K562 (cell line): Measurements from ENCODE around the gene ATF7IP. TPM values are rescaled to one million over a fixed set of nuclear protein-coding genes. Genes with fewer than 3 reads are reported as not detected.

Experiments used
- ATAC-seq: fragments of 200-7000 bp; cut with Tn5 transposase; 3 replicates; pipeline ENCODE4 v1.9.1; 2020; ENCODE audit warnings: moderate library complexity
- BruUV-seq: library from RNA; stranded (reverse); fragments of 400-500 nt; replicated peaks from 2 replicates; lab custom pipeline; 2021; lab: Mats Ljungman, UMichigan
- CTCF ChIA-PET: fragments of 300-600 bp; formaldehyde crosslinking; extraction: SDS; loops from one replicate; lab custom pipeline; 2021; ENCODE audit warnings: low intra/inter-chr PET ratio; lab: Yijun Ruan, JAX
- POLR2A ChIA-PET: fragments of 300-600, 350-650 bp; sonication (Branson Sonifier 250); formaldehyde crosslinking; extraction: SDS; loops from one replicate; lab custom pipeline; 2021; ENCODE audit warnings: antibody characterized with exemption, inconsistent platforms; lab: Yijun Ruan, JAX
- DNase-seq, 4 experiments: peaks; one replicate each; pipeline versions ENCODE4 v3.0.0 to v3.0.0-alpha.2; 2011 to 2018; ENCODE audit warnings: low spot score in 3 of 4, mixed read lengths in 3 of 4; ENCODE audit errors: extremely low read depth in 1 of 4
- FAIRE-seq: peaks from 2 replicates; lab custom pipeline; 2011; peaks lifted over from hg19 to GRCh38; lab: Jason Lieb, UNC
- H2AFZ ChIP-seq: 2 replicates; pipeline ENCODE4 v1.6.0; 2011; ENCODE audit warnings: low read depth, low read length, control low read depth, inconsistent platforms
- H3K27ac ChIP-seq: fragments of 200-600 bp; 3 replicates; pipeline ENCODE4 v1.8.0; 2011; ENCODE audit warnings: low read depth, mild to moderate bottlenecking, control low read depth, inconsistent platforms, low read length, moderate library complexity, mixed read lengths; ENCODE audit errors: extremely low read depth
- H3K27me3 ChIP-seq, 2 experiments: fragments of 300-600 bp in 1 of 2; 2 replicates in 1 of 2; 3 replicates in 1 of 2; pipeline versions ENCODE4 v1.6.0 to v1.8.0; 2011; ENCODE audit warnings: inconsistent platforms in 2 of 2, low read length in 2 of 2, mild to moderate bottlenecking in 1 of 2, mixed read lengths in 1 of 2, moderate library complexity in 1 of 2; ENCODE audit not compliant: control insufficient read depth in 2 of 2, insufficient read depth in 2 of 2
- H3K36me3 ChIP-seq: fragments of 300-600 bp; 3 replicates; pipeline ENCODE4 v1.8.0; 2011; ENCODE audit warnings: mild to moderate bottlenecking, low read length, inconsistent platforms; ENCODE audit not compliant: control insufficient read depth, insufficient read depth
- H3K4me1 ChIP-seq, 2 experiments: fragments of 200-600 bp in 1 of 2; replicated peaks in 1 of 2; 2 replicates in 1 of 2; 3 replicates in 1 of 2; pipeline versions ENCODE4 v1.5.1 to v1.8.0; 2011; ENCODE audit warnings: inconsistent platforms in 2 of 2, low read length in 2 of 2, mild to moderate bottlenecking in 1 of 2, mixed read lengths in 1 of 2, moderate library complexity in 1 of 2; ENCODE audit not compliant: control insufficient read depth in 2 of 2, insufficient read depth in 2 of 2
- H3K4me2 ChIP-seq: 2 replicates; pipeline ENCODE4 v1.6.1; 2011; ENCODE audit warnings: low read length, control low read depth, inconsistent platforms, mixed read lengths; ENCODE audit not compliant: insufficient read depth
- H3K4me3 ChIP-seq: fragments of 200-600 bp; sonication (generic), shearing (Covaris generic); 2 replicates; pipeline ENCODE4 v1.5.1; 2016; ENCODE audit warnings: control low read depth, inconsistent platforms
- H3K79me2 ChIP-seq: fragments of 200-600 bp; 3 replicates; pipeline ENCODE4 v1.8.0; 2011; ENCODE audit warnings: low read length, inconsistent platforms; ENCODE audit not compliant: control insufficient read depth, insufficient read depth
- H3K9ac ChIP-seq, 2 experiments: 2 replicates each; pipeline versions ENCODE4 v1.6.0 to v1.6.1; 2011; ENCODE audit warnings: low read depth in 2 of 2, low read length in 2 of 2, control low read depth in 1 of 2, inconsistent platforms in 1 of 2, mild to moderate bottlenecking in 1 of 2, mixed read lengths in 1 of 2; ENCODE audit not compliant: insufficient read depth in 1 of 2
- H3K9me1 ChIP-seq: one replicate; pipeline ENCODE4 v1.6.0; 2011; ENCODE audit warnings: inconsistent platforms, mild to moderate bottlenecking, low read length, moderate library complexity; ENCODE audit not compliant: control insufficient read depth, insufficient read depth
- H3K9me3 ChIP-seq: replicated peaks from 2 replicates; pipeline ENCODE4 v1.5.1; 2011; ENCODE audit warnings: low read depth, low read length, inconsistent platforms; ENCODE audit not compliant: control insufficient read depth, insufficient read depth
- H4K20me1 ChIP-seq: replicated peaks from 2 replicates; pipeline ENCODE4 v1.6.1; 2011; ENCODE audit warnings: low read length, inconsistent platforms, mixed read lengths; ENCODE audit not compliant: control insufficient read depth, insufficient read depth
- BRD4 ChIP-seq: fragments of 200-600 bp; sonication (generic); IDR thresholded peaks from 2 replicates; pipeline ENCODE4 v1.6.1; 2017; ENCODE audit warnings: inconsistent platforms
- CTCF ChIP-seq, 3 experiments: IDR thresholded peaks in 2 of 3; conservative IDR thresholded peaks in 1 of 3; 2 replicates each; pipeline ENCODE4 v1.5.1; 2011 to 2012; ENCODE audit warnings: low read length in 3 of 3, mild to moderate bottlenecking in 3 of 3, control low read depth in 2 of 3, improper control_type of control experiment in 1 of 3, inconsistent platforms in 1 of 3, low read depth in 1 of 3, mixed read lengths in 1 of 3, moderate library complexity in 1 of 3; ENCODE audit not compliant: insufficient read depth in 2 of 3
- ETV1 ChIP-seq: fragments of 450-650 bp; conservative IDR thresholded peaks from 2 replicates; pipeline ENCODE4 v1.6.1; 2016; ENCODE audit warnings: missing genetic modification characterization, control low read depth, low read depth, missing compliant biosample characterization
- ILK ChIP-seq: fragments of 450-650 bp; IDR thresholded peaks from 2 replicates; pipeline ENCODE4 v1.6.1; 2016; ENCODE audit warnings: missing genetic modification characterization, low read depth, mild to moderate bottlenecking, missing compliant biosample characterization, moderate library complexity, borderline replicate concordance
- IRF2 ChIP-seq: sonication (generic); formaldehyde crosslinking; IDR thresholded peaks from 2 replicates; pipeline ENCODE4 v1.8.1; 2022; ENCODE audit warnings: mild to moderate bottlenecking, missing genetic modification reagents
- MED1 ChIP-seq: sonication (generic); formaldehyde crosslinking; IDR thresholded peaks from 2 replicates; pipeline ENCODE4 v1.8.1; 2023; ENCODE audit warnings: missing genetic modification reagents, borderline replicate concordance
- RAD21 ChIP-seq, 2 experiments: fragments of 250-450 bp in 1 of 2; fragments of 450-650 bp in 1 of 2; sonication (Bioruptor Pico) in 1 of 2; formaldehyde crosslinking in 1 of 2; IDR thresholded peaks in 1 of 2; conservative IDR thresholded peaks in 1 of 2; 2 replicates each; pipeline versions ENCODE4 v1.4.0 to v1.8.0; 2020 to 2022; ENCODE audit warnings: mild to moderate bottlenecking in 2 of 2, moderate library complexity in 1 of 2
- whole genome bisulfite sequencing: fragments of 100-300 bp; shearing (Covaris generic); methylation state at CpG from one replicate; pipeline ENCODE4 v1.1.6; 2016; ENCODE audit warnings: low coverage, mixed read lengths; ENCODE audit not compliant: insufficient coverage; ENCODE audit errors: missing lambda C conversion rate; 5-methylcytosine and 5-hydroxymethylcytosine counted together
- in situ Hi-C: fragments of 300-500 bp; cut with MboI; formaldehyde crosslinking; loops from 4 replicates; pipeline ENCODE4 v1.15.0; 2018; ENCODE audit warnings: inconsistent platforms, mixed read lengths
- intact Hi-C: fragments of 100-400 bp; cut with micrococcal nuclease; formaldehyde crosslinking; loops from 2 replicates; pipeline ENCODE4 v1.14.2; 2022
- polyA plus RNA-seq, 8 experiments: library from polyadenylated mRNA; depleted of rRNA in 4 of 8; stranded (reverse) in 5 of 8; unstranded in 3 of 8; fragments of >200 nt; fragmentation: Nextera tagmentation in 2 of 8; fragmentation: Illumina TruSeq in 1 of 8; extraction: Ambion mirVana in 2 of 8; extraction: Trizol in 1 of 8; gene quantifications; 2 replicates each; pipeline versions ENCODE4 v1.2.1 to v1.2.3, GENCODE V29; 2011 to 2014; ENCODE audit warnings: inconsistent platforms in 1 of 8, missing spikeins in 1 of 8
- total RNA-seq, 7 experiments: library from RNA; depleted of rRNA in 6 of 7; stranded (reverse); fragments of >200 nt in 6 of 7; fragmentation: Illumina TruSeq in 2 of 7; extraction: Trizol in 2 of 7; gene quantifications; 2 replicates each; pipeline versions ENCODE4 v1.2.1 to v1.2.3, GENCODE V29; 2011 to 2021; ENCODE audit warnings: low replicate concordance in 1 of 7
- TF ChIP-seq, protein P1 (sequence below): fragments of 450-650 bp; IDR thresholded peaks from 2 replicates; pipeline ENCODE4 v1.6.1; 2016; ENCODE audit warnings: mild to moderate bottlenecking
- TF ChIP-seq, protein P2 (sequence below): fragments of 450-650 bp; IDR thresholded peaks from 2 replicates; pipeline ENCODE4 v1.6.1; 2014; ENCODE audit warnings: low read depth, mild to moderate bottlenecking, moderate library complexity, borderline replicate concordance

The ATF7IP gene
- total and polyA plus RNA-seq, 9 of the 15 experiments (the other 6 are each of a cell fraction or from before 2014, with no cell fraction given): 2.8 to 27.1 (median 11.0) TPM

DNA sequence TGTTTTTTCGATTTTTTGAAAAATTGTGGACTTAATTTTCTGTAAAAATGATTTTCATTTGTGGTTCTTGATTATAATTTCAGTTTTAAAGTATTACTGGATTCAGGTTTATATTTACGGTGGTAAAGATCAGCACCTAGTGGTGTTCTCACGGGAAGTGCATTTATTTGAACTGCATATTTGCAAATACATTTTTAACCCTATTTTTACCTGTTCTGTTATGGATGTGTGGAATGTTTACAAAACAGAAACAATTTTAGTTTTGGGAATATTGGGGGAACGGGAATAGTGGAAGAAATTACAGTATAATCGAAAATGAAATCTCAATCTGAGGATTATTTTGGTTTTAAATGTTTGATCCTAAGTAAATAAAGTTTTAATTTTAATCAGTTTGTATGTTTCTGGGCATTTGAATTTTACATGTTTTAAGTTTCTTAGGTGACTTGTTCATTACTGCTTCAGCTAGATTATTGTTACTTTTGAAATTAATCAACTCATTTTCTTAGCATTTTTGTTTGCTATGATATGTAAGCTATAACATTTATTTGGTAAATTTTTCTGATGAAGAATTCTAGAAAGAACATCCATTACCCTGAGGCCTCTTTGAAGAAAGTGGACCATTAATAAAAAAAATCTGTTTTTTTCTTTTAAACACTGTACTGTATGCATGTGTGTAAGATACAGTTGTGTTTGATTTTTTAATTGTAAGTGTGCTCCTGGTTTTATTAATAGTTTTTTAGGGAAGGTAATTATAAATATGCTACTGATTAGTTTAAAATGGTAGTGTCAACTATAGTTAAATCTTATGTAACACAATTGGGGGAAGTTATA lies 942 bp downstream of the ATF7IP start:
- ChIA-PET CTCF (interaction anchor here (1.1 kb wide), 1 partner anchor 181 kb away, joined by 3 read pairs; no protein-coding TSS in a partner anchor), POLR2A (interaction anchor here (1.2 kb wide), 2 partner anchors 28 to 109 kb away, joined by 3 to 10 read pairs; no protein-coding TSS in a partner anchor)
- Histone ChIP-seq H3K79me2 (peaks cover 55% of the 10 kb centered on the region), H3K27me3 (no peaks in the 10 kb centered on the region), H3K9me1 (no peaks in the 10 kb centered on the region), H3K4me2 (peak overlapping the region; percentile 60; the same call in 1 of the 2 replicates), H4K20me1 (no peaks in the 10 kb centered on the region), H3K4me1 (no peaks in the 10 kb centered on the region; a peak in 1 of 5 replicates), H3K4me3 (peak overlapping the region; percentile 41), H3K9me3 (peaks cover 3% of the 10 kb centered on the region), H3K27ac (peak overlapping the region; percentile 93), H2AFZ (no peak overlapping the region), H3K9ac (peak overlapping the region in 1 of 2 experiments; percentile 76; a peak in 2 of 4 replicates), H3K36me3 (no peaks in the 10 kb centered on the region)
- 20% methylated on average over 5 of the region's 5 CpGs for WGBS
- BruUV-seq: TSS peak; percentile 52
- peak in 1 of 4 experiments; percentile 27 for DNase-seq
- intact Hi-C loops: loop anchor here (1.0 to 5.0 kb wide), 2 partner anchors 129 to 180 kb away; no protein-coding TSS in a partner anchor
- peak; percentile 26 for FAIRE-seq
- in situ Hi-C loops: loop anchor here (10.0 kb wide), 1 partner anchor 112 kb away; no protein-coding TSS in a partner anchor
- ATAC-seq: peak; percentile 34; the same call in 1 of the 3 replicates
- TF ChIP-seq ETV1 (tag) (0 out of 2 replicates have a peak, but pooled peaks have one; percentile 12), CTCF (IDR thresholded peaks at IDR 0.05 in 2 of 3, conservative IDR thresholded peaks at IDR 0.05 in 1 of 3; ENCODE audit: insufficient read depth in 2 of 3, low read depth in 1 of 3, low read length in 3 of 3) (peak in 2 of 3 experiments; percentile 15 to 39; a peak in 3 of 6 replicates), IRF2 (CRISPR knock-in tag) (no peak), RAD21 (CRISPR knock-in tag; conservative IDR thresholded peaks at IDR 0.05 in 1 of 2, IDR thresholded peaks at IDR 0.05 in 1 of 2) (peak; percentile 42 to 57), BRD4 (peak; percentile 54; the same call in 1 of the 2 replicates), ILK (no peak), MED1 (CRISPR knock-in tag) (no peak)
- TF ChIP-seq, protein P1, sequence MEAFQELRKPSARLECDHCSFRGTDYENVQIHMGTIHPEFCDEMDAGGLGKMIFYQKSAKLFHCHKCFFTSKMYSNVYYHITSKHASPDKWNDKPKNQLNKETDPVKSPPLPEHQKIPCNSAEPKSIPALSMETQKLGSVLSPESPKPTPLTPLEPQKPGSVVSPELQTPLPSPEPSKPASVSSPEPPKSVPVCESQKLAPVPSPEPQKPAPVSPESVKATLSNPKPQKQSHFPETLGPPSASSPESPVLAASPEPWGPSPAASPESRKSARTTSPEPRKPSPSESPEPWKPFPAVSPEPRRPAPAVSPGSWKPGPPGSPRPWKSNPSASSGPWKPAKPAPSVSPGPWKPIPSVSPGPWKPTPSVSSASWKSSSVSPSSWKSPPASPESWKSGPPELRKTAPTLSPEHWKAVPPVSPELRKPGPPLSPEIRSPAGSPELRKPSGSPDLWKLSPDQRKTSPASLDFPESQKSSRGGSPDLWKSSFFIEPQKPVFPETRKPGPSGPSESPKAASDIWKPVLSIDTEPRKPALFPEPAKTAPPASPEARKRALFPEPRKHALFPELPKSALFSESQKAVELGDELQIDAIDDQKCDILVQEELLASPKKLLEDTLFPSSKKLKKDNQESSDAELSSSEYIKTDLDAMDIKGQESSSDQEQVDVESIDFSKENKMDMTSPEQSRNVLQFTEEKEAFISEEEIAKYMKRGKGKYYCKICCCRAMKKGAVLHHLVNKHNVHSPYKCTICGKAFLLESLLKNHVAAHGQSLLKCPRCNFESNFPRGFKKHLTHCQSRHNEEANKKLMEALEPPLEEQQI: 0 out of 2 replicates have a peak, but pooled peaks have one; percentile 2
- TF ChIP-seq, protein P2, sequence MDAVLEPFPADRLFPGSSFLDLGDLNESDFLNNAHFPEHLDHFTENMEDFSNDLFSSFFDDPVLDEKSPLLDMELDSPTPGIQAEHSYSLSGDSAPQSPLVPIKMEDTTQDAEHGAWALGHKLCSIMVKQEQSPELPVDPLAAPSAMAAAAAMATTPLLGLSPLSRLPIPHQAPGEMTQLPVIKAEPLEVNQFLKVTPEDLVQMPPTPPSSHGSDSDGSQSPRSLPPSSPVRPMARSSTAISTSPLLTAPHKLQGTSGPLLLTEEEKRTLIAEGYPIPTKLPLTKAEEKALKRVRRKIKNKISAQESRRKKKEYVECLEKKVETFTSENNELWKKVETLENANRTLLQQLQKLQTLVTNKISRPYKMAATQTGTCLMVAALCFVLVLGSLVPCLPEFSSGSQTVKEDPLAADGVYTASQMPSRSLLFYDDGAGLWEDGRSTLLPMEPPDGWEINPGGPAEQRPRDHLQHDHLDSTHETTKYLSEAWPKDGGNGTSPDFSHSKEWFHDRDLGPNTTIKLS: peak; percentile 80; the same call in 1 of the 2 replicates
